Colonic mucosa (tissue), 4 donors: Measurements from ENCODE around the gene IGSF6. TPM values are rescaled to one million over a fixed set of nuclear protein-coding genes. Genes with fewer than 3 reads are reported as not detected.

ENCODE experiments used
- DNase-seq: peaks from one replicate; pipeline ENCODE4 v3.0.0-alpha.2; 2020
- H3K27ac ChIP-seq: fragments of 200-600 bp; one replicate; pipeline ENCODE4 v1.8.0; 2021
- H3K27me3 ChIP-seq: fragments of 200-600 bp; one replicate; pipeline ENCODE4 v1.8.0; 2021
- H3K36me3 ChIP-seq: fragments of 200-600 bp; one replicate; pipeline ENCODE4 v1.8.0; 2021
- H3K4me1 ChIP-seq: fragments of 200-600 bp; one replicate; pipeline ENCODE4 v1.8.0; 2021; ENCODE audit warnings: mild to moderate bottlenecking
- H3K4me3 ChIP-seq: fragments of 200-600 bp; one replicate; pipeline ENCODE4 v1.8.0; 2021
- H3K9ac ChIP-seq, 2 donors: one replicate each; pipeline ENCODE4 v1.7.0; 2013; ENCODE audit warnings: control low read depth in 2 of 2, low read depth in 2 of 2, low read length in 2 of 2
- H3K9me3 ChIP-seq: fragments of 200-600 bp; one replicate; pipeline ENCODE4 v1.8.0; 2021
- intact Hi-C: fragments of 100-400 bp; cut with DNase I; formaldehyde crosslinking; loops from one replicate; pipeline ENCODE4 v1.14.1; 2022
- total RNA-seq, 2 donors: library from RNA; stranded (reverse); fragmentation: NEBNext Ultra II Directional in 1 of 2; extraction: Animal tissue kit (Norgen Biotek cat#: 25700) in 1 of 2; gene quantifications; one replicate each; pipeline ENCODE4 v1.2.1, GENCODE V29; 2021
- TF ChIP-seq, protein P1 (sequence below): fragments of 200-600 bp; IDR thresholded peaks from one replicate; pipeline ENCODE4 v1.8.0; 2022; ENCODE audit warnings: antibody characterized with exemption, mild to moderate bottlenecking
- donor health status: healthy.
- donor health status: DM: no; HTN: no; CAD: no.
- donor health status: DM: no; HTN: no; CAD: no.

Gene IGSF6
- total RNA-seq, 2 donors from 2014 or later, result 2.7 to 4.7 TPM

DNA sequence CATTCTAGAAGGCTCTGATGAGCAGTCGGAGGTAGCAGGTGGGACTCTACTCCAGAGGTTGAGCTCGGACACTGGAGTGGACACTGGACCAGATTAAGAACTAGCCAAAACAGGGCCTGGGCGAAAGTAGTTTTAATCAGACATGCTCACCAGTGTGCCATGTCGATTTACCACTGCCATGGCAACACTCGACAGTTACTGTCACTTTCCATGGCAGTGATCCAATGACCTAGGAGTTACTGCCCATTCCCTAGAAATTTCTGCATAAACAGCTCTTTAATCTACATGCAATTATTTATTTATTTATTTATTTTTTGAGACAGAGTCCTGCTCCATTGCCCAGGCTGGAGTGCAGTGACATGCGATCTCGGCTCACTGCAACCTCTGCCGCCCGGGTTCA lies 60.2 kb downstream of the IGSF6 start:
- H3K27ac ChIP-seq, result no peak overlapping the region
- H3K36me3 ChIP-seq, result no peaks in the 10 kb centered on the region
- H3K27me3 ChIP-seq, result no peaks in the 10 kb centered on the region
- H3K9ac ChIP-seq, result no peak overlapping the region
- intact Hi-C loops, result no loop called here
- H3K4me3 ChIP-seq, result no peak overlapping the region
- H3K4me1 ChIP-seq, result no peaks in the 10 kb centered on the region
- DNase-seq, result no peak
- TF ChIP-seq, protein P1, sequence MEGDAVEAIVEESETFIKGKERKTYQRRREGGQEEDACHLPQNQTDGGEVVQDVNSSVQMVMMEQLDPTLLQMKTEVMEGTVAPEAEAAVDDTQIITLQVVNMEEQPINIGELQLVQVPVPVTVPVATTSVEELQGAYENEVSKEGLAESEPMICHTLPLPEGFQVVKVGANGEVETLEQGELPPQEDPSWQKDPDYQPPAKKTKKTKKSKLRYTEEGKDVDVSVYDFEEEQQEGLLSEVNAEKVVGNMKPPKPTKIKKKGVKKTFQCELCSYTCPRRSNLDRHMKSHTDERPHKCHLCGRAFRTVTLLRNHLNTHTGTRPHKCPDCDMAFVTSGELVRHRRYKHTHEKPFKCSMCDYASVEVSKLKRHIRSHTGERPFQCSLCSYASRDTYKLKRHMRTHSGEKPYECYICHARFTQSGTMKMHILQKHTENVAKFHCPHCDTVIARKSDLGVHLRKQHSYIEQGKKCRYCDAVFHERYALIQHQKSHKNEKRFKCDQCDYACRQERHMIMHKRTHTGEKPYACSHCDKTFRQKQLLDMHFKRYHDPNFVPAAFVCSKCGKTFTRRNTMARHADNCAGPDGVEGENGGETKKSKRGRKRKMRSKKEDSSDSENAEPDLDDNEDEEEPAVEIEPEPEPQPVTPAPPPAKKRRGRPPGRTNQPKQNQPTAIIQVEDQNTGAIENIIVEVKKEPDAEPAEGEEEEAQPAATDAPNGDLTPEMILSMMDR, result no peak
- H3K9me3 ChIP-seq, result no peaks in the 10 kb centered on the region

DNA sequence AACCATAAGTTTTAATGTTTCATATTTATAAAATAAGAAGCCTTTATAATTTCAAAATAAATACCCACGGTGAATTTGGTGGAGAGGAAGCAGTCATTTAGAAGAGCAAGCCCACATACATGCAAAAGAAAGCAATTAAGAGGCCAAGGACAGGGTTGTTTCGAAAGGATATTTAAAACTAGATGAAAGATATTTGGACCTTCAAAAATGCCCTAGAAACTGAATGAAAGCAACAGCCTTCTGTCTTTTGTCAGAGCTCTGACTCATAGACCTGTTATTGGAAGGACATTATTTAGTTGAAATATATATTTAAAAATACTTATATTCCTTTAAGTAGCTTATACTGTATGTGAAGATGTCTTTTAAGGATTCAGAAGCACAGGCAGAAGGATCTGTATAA lies 61.6 kb downstream of the IGSF6 start:
- Histone ChIP-seq H3K9me3 (no peaks in the 10 kb centered on the region), H3K4me1 (no peaks in the 10 kb centered on the region), H3K9ac (no peak overlapping the region), H3K27me3 (no peaks in the 10 kb centered on the region), H3K36me3 (no peaks in the 10 kb centered on the region), H3K4me3 (no peak overlapping the region), H3K27ac (no peak overlapping the region)
- TF ChIP-seq, protein P1, result no peak
- intact Hi-C loops, result no loop called here
- DNase-seq, result no peak

DNA sequence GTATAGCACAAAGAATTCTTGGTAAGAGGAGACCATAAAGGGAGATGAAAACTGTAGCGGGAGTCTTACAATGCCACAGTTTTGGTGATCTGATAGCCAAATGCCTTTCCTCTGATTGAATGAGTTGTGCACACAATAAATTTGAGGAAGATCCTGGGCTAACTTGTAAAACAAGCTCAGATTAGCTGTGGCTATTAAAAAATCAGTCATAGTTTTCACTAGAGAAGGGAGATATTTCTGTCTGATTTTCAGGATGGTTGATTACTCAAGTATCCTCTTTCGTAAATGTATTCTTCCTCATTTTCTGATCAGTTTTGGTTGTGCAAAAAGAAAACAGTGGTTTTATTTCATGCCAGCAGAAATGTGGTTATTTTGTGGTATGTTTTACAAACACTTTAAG lies 62.1 kb downstream of the IGSF6 start:
- Histone ChIP-seq H3K36me3 (no peaks in the 10 kb centered on the region), H3K4me1 (no peaks in the 10 kb centered on the region), H3K9ac (no peak overlapping the region), H3K27me3 (no peaks in the 10 kb centered on the region), H3K4me3 (no peak overlapping the region), H3K27ac (no peak overlapping the region), H3K9me3 (no peaks in the 10 kb centered on the region)
- TF ChIP-seq, protein P1, result no peak
- DNase-seq, result no peak
- intact Hi-C loops, result no loop called here

DNA sequence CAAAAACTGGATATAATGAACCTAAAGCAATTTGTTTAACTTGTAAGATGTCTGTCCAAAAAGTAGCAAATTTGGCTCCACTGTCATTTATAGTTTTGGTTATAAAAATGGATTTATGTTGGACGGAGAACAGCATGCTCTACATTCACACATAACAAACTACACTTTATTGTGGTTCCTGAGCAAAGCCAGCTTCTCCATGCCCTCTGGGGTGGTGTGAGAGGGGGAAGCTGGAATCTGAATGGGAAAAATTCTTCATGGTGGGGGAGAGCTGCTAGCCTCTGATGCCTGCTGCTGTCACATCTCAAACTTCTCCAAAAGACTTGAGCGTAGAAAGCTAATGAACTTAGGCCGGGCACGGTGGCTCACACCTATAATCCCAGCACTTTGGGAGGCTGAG lies 62.9 kb downstream of the IGSF6 start:
- H3K9ac ChIP-seq, result no peak overlapping the region
- TF ChIP-seq, protein P1, result no peak
- DNase-seq, result no peak
- H3K27ac ChIP-seq, result no peak overlapping the region
- no peak overlapping the region for H3K4me3 ChIP-seq
- H3K36me3 ChIP-seq, result no peaks in the 10 kb centered on the region
- no peaks in the 10 kb centered on the region for H3K9me3 ChIP-seq
- H3K4me1 ChIP-seq, result no peaks in the 10 kb centered on the region
- intact Hi-C loops, result no loop called here
- H3K27me3 ChIP-seq, result no peaks in the 10 kb centered on the region

Other genes with a start within 250 kb of the IGSF6 start
- gene METTL9, start 53.0 kb downstream of the IGSF6 start, total RNA-seq, result 10 to 100 TPM; 83.7 to 90.6 TPM
- gene OTOA, start 11.4 kb upstream of the IGSF6 start, total RNA-seq, result not detected
- 100 to 1,000 TPM in 1 of 2 donors, 10 to 100 TPM in 1; 45.7 to 109 TPM for gene NPIPB4, start 205.1 kb upstream of the IGSF6 start, total RNA-seq